HepG2 (cell line): ENCODE measurements around the gene AHSG. TPM values are rescaled to one million over a fixed set of nuclear protein-coding genes. Genes with fewer than 3 reads are reported as not detected.

Experiments used
- ADNP ChIP-seq: sonication (generic); formaldehyde crosslinking; IDR thresholded peaks from 2 replicates; pipeline ENCODE4 v1.4.0; 2020; ENCODE audit warnings: missing genetic modification reagents
- ETV6 ChIP-seq: sonication (generic); formaldehyde crosslinking; conservative IDR thresholded peaks from 2 replicates; pipeline ENCODE4 v1.4.0; 2020; ENCODE audit warnings: missing genetic modification reagents
- EZH2 ChIP-seq: conservative IDR thresholded peaks from 2 replicates; pipeline ENCODE4 v1.6.1; 2012; ENCODE audit warnings: mild to moderate bottlenecking, low read depth, low read length, moderate library complexity
- MAFG ChIP-seq: sonication (generic); formaldehyde crosslinking; IDR thresholded peaks from 2 replicates; pipeline ENCODE4 v1.5.1; 2020; ENCODE audit warnings: mild to moderate bottlenecking, missing genetic modification reagents
- PLRG1 ChIP-seq: fragments of 450-650 bp; conservative IDR thresholded peaks from 2 replicates; pipeline ENCODE4 v1.6.1; 2016
- POLR2AphosphoS2 ChIP-seq: IDR thresholded peaks from 2 replicates; pipeline ENCODE4 v1.6.1; 2011; ENCODE audit warnings: low read depth, low read length, improper control_type of control experiment
- RORA ChIP-seq: sonication (generic); formaldehyde crosslinking; IDR thresholded peaks from 2 replicates; pipeline ENCODE4 v1.5.0; 2020; ENCODE audit warnings: mild to moderate bottlenecking, missing genetic modification reagents, moderate library complexity
- SIX1 ChIP-seq: sonication (generic); formaldehyde crosslinking; IDR thresholded peaks from 2 replicates; pipeline ENCODE4 v1.4.0; 2020; ENCODE audit warnings: missing genetic modification reagents, borderline replicate concordance
- ZNF556 ChIP-seq: sonication (generic); formaldehyde crosslinking; IDR thresholded peaks from 2 replicates; pipeline ENCODE4 v1.4.0; 2020; ENCODE audit warnings: mild to moderate bottlenecking, missing genetic modification reagents, borderline replicate concordance
- ZNF772 ChIP-seq: sonication (generic); formaldehyde crosslinking; IDR thresholded peaks from 2 replicates; pipeline ENCODE4 v1.5.0; 2020; ENCODE audit warnings: mild to moderate bottlenecking, missing genetic modification reagents
- polyA plus RNA-seq, 8 experiments: library from polyadenylated mRNA; depleted of rRNA in 3 of 8; stranded (reverse) in 7 of 8; unstranded in 1 of 8; fragments of >200 nt; fragmentation: Illumina TruSeq in 4 of 8; extraction: Trizol in 4 of 8; gene quantifications; 2 replicates each; pipeline versions ENCODE4 v1.2.1 to v1.2.3, GENCODE V29; 2011 to 2016; ENCODE audit warnings: low read depth in 4 of 8, missing spikeins in 1 of 8, mixed read lengths in 1 of 8; ENCODE audit not compliant: insufficient read depth in 1 of 8
- total RNA-seq, 5 experiments: library from RNA; depleted of rRNA; stranded (reverse); fragments of >200 nt; fragmentation: Illumina TruSeq; extraction: Trizol; gene quantifications; 2 replicates each; pipeline ENCODE4 v1.2.3, GENCODE V29; 2016; ENCODE audit warnings: low read depth in 1 of 5
- TF ChIP-seq, protein P1 (sequence below): sonication (generic); formaldehyde crosslinking; IDR thresholded peaks from 2 replicates; pipeline ENCODE4; 2020; ENCODE audit warnings: missing genetic modification reagents, mild to moderate bottlenecking, borderline replicate concordance
- TF ChIP-seq, protein P2 (sequence below): sonication (generic); formaldehyde crosslinking; IDR thresholded peaks from 2 replicates; pipeline ENCODE4 v1.5.1; 2020; ENCODE audit warnings: missing genetic modification reagents, mild to moderate bottlenecking, borderline replicate concordance
- TF ChIP-seq, protein P3 (sequence below): IDR thresholded peaks from 2 replicates; pipeline ENCODE4 v1.6.1; 2016; ENCODE audit warnings: missing compliant biosample characterization, missing genetic modification reagents, borderline replicate concordance
- TF ChIP-seq, protein P4 (sequence below): fragments of 450-650 bp; IDR thresholded peaks from 2 replicates; pipeline ENCODE4 v1.6.1; 2017; ENCODE audit warnings: mild to moderate bottlenecking
- TF ChIP-seq, protein P5 (sequence below): sonication (generic); formaldehyde crosslinking; IDR thresholded peaks from 2 replicates; pipeline ENCODE4 v1.4.0; 2020; ENCODE audit warnings: missing genetic modification reagents, borderline replicate concordance

The AHSG gene
- total and polyA plus RNA-seq, 2 of the 13 experiments (the other 11 are each of a cell fraction or from before 2014, with no cell fraction given): 2,043 to 19,152 TPM

DNA sequence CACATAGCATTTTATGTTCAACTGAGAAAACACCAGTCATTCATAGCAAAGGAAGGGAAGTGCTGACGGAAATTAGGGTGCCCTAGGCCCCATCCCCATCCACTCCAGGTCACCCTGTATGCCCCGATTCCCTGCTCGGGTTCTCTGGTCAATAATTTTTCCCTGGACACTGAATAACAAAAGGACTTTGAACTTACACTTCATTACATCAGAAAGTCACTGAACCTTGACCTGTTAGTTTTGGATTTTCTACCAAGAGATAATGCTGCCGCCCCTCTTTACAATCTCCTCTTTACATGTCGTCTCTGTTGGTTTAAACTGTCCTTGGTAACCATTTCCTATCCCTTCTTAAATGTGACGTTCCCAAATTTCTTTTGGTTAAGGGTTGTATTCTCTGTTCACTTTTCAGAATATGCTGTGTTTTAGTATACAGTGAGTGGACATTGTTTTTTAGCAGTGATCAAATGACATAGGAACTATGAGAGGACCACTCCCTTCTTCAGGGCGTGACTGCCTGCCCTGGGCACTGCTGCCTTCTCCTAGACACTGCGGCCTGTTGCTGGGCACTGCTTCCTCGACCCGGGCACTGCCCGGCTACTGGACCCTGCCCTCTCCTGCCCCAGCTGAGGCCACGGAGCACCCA lies 13.6 kb upstream of the AHSG start (continued):
- TF ChIP-seq, protein P1, sequence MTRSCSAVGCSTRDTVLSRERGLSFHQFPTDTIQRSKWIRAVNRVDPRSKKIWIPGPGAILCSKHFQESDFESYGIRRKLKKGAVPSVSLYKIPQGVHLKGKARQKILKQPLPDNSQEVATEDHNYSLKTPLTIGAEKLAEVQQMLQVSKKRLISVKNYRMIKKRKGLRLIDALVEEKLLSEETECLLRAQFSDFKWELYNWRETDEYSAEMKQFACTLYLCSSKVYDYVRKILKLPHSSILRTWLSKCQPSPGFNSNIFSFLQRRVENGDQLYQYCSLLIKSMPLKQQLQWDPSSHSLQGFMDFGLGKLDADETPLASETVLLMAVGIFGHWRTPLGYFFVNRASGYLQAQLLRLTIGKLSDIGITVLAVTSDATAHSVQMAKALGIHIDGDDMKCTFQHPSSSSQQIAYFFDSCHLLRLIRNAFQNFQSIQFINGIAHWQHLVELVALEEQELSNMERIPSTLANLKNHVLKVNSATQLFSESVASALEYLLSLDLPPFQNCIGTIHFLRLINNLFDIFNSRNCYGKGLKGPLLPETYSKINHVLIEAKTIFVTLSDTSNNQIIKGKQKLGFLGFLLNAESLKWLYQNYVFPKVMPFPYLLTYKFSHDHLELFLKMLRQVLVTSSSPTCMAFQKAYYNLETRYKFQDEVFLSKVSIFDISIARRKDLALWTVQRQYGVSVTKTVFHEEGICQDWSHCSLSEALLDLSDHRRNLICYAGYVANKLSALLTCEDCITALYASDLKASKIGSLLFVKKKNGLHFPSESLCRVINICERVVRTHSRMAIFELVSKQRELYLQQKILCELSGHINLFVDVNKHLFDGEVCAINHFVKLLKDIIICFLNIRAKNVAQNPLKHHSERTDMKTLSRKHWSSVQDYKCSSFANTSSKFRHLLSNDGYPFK (CRISPR knock-in tag): no peak
- TF ChIP-seq ZNF556 (CRISPR knock-in tag) (peak; percentile 54; the same call in 1 of the 2 replicates), EZH2 (no peak), ZNF772 (no peak), ADNP (no peak), SIX1 (peak; percentile 77; the same call in 1 of the 2 replicates), PLRG1 (no peak), MAFG (CRISPR knock-in tag) (no peak), ETV6 (CRISPR knock-in tag) (no peak), POLR2AphosphoS2 (no peak), RORA (CRISPR knock-in tag) (no peak)
- TF ChIP-seq, protein P2, sequence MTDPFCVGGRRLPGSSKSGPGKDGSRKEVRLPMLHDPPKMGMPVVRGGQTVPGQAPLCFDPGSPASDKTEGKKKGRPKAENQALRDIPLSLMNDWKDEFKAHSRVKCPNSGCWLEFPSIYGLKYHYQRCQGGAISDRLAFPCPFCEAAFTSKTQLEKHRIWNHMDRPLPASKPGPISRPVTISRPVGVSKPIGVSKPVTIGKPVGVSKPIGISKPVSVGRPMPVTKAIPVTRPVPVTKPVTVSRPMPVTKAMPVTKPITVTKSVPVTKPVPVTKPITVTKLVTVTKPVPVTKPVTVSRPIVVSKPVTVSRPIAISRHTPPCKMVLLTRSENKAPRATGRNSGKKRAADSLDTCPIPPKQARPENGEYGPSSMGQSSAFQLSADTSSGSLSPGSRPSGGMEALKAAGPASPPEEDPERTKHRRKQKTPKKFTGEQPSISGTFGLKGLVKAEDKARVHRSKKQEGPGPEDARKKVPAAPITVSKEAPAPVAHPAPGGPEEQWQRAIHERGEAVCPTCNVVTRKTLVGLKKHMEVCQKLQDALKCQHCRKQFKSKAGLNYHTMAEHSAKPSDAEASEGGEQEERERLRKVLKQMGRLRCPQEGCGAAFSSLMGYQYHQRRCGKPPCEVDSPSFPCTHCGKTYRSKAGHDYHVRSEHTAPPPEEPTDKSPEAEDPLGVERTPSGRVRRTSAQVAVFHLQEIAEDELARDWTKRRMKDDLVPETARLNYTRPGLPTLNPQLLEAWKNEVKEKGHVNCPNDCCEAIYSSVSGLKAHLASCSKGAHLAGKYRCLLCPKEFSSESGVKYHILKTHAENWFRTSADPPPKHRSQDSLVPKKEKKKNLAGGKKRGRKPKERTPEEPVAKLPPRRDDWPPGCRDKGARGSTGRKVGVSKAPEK (CRISPR knock-in tag): no peak
- TF ChIP-seq, protein P3, sequence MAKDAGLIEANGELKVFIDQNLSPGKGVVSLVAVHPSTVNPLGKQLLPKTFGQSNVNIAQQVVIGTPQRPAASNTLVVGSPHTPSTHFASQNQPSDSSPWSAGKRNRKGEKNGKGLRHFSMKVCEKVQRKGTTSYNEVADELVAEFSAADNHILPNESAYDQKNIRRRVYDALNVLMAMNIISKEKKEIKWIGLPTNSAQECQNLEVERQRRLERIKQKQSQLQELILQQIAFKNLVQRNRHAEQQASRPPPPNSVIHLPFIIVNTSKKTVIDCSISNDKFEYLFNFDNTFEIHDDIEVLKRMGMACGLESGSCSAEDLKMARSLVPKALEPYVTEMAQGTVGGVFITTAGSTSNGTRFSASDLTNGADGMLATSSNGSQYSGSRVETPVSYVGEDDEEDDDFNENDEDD (CRISPR knock-in tag): no peak
- TF ChIP-seq, protein P4, sequence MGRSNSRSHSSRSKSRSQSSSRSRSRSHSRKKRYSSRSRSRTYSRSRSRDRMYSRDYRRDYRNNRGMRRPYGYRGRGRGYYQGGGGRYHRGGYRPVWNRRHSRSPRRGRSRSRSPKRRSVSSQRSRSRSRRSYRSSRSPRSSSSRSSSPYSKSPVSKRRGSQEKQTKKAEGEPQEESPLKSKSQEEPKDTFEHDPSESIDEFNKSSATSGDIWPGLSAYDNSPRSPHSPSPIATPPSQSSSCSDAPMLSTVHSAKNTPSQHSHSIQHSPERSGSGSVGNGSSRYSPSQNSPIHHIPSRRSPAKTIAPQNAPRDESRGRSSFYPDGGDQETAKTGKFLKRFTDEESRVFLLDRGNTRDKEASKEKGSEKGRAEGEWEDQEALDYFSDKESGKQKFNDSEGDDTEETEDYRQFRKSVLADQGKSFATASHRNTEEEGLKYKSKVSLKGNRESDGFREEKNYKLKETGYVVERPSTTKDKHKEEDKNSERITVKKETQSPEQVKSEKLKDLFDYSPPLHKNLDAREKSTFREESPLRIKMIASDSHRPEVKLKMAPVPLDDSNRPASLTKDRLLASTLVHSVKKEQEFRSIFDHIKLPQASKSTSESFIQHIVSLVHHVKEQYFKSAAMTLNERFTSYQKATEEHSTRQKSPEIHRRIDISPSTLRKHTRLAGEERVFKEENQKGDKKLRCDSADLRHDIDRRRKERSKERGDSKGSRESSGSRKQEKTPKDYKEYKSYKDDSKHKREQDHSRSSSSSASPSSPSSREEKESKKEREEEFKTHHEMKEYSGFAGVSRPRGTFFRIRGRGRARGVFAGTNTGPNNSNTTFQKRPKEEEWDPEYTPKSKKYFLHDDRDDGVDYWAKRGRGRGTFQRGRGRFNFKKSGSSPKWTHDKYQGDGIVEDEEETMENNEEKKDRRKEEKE: no peak
- TF ChIP-seq, protein P5, sequence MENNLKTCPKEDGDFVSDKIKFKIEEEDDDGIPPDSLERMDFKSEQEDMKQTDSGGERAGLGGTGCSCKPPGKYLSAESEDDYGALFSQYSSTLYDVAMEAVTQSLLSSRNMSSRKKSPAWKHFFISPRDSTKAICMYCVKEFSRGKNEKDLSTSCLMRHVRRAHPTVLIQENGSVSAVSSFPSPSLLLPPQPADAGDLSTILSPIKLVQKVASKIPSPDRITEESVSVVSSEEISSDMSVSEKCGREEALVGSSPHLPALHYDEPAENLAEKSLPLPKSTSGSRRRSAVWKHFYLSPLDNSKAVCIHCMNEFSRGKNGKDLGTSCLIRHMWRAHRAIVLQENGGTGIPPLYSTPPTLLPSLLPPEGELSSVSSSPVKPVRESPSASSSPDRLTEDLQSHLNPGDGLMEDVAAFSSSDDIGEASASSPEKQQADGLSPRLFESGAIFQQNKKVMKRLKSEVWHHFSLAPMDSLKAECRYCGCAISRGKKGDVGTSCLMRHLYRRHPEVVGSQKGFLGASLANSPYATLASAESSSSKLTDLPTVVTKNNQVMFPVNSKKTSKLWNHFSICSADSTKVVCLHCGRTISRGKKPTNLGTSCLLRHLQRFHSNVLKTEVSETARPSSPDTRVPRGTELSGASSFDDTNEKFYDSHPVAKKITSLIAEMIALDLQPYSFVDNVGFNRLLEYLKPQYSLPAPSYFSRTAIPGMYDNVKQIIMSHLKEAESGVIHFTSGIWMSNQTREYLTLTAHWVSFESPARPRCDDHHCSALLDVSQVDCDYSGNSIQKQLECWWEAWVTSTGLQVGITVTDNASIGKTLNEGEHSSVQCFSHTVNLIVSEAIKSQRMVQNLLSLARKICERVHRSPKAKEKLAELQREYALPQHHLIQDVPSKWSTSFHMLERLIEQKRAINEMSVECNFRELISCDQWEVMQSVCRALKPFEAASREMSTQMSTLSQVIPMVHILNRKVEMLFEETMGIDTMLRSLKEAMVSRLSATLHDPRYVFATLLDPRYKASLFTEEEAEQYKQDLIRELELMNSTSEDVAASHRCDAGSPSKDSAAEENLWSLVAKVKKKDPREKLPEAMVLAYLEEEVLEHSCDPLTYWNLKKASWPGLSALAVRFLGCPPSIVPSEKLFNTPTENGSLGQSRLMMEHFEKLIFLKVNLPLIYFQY: peak; percentile 77; the same call in 1 of the 2 replicates
